HFF-Myc (cell line): ENCODE results near the gene RARRES2.

Source experiments
- DNase-seq: peaks from one replicate; pipeline ENCODE4 v3.0.0-alpha.2; 2011; ENCODE audit warnings: low read depth; ENCODE audit errors: extremely low read depth
- H3K4me3 ChIP-seq: replicated peaks from 2 replicates; pipeline ENCODE4 v1.5.1; 2011; ENCODE audit warnings: low read depth, mild to moderate bottlenecking, control low read depth, low read length
- CTCF ChIP-seq: IDR thresholded peaks from 2 replicates; pipeline ENCODE4 v1.5.1; 2012; ENCODE audit warnings: mild to moderate bottlenecking, low read depth, low read length, control low read depth; ENCODE audit errors: missing control alignments

Gene RARRES2

GRCh38 chr7:150376560-150376959, 35.1 kb upstream of the RARRES2 start:
- DNase-seq, result no peak
- TF ChIP-seq CTCF, result no peak
- H3K4me3 ChIP-seq, result no peak overlapping the region

DNA sequence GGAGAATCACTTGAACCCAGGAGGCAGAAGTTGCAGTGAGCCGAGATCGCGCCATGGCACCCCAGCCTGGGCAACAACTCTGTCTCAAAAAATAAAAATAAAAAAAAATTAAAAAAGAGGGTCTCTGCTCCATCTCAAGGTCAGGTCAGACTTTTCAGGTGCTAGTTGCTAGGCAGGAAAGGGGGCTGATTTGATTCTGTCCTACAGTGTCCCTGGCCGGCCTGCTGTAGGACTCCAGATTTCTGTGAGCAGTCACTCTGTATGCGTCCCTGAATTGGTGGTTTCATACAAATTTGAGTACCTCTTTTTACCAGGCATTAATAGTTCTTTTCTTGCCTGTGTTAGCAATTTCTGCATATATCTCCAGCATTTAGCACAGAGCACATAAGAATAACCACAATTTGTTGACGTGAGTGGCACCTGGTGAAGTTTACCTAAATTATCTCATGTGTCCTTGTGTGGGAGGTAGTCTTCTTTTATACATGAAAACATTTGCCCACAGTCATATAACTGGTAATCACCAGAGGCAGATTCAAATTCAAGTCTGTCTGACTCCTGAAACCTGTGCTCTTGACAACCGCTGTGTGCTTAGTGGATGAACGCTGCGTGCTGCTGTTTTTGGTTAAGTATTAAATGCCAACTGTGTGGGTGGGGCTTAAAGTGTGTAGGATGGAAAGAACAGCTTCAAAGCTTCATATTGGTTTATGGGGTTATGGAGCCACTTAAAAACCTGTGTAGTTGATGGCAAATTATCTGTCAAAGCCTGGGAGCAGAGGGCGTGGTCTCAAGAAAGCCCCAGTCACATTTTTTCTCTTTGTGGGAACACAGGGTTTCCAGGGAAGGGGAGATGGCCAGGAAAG, 34.5 kb upstream of the RARRES2 start:
- DNase-seq, result no peak
- no peak overlapping the region for H3K4me3 ChIP-seq
- TF ChIP-seq CTCF, result no peak

DNA sequence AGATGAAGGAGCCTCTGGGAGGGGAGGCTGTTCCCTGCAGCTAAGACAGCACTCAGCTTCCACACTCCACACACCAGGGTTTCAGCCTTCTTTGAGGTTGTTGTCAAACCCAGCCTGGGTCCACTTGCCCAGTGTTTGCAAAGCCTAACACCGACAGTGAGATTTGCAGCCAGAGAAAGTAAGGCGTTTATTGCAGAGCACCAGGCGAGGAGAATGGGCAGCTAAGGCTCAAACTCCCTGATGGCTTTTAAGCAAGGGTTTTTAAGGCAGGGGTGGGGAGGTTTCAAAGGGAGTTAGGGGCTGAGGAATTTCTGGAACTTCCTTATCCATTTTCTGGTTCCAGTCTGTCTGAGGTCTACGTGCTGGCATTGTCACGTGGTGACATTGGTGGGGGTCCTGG, 33.0 kb upstream of the RARRES2 start:
- DNase-seq, result no peak
- H3K4me3 ChIP-seq, result no peak overlapping the region
- no peak for TF ChIP-seq CTCF

DNA sequence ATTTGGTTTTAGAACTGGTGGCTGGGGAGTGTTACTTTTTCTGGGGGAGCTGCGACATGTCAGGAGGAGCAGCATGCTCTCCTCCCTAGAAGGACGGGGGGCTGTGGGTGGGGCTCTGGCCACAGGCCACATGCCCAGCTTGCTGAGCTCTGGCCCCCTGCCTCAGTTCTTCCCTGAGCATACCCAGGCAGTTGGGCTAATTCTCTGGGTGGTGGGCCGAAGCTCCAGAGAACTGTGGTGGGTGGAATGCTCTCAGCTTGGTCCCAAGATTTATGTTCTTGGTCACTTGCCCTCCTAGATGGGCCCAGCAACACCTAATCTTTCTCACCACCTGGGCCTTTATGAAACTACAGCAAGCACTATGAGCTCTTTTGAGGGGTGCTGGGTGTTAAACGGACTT, 32.6 kb upstream of the RARRES2 start:
- no peak for DNase-seq
- no peak for TF ChIP-seq CTCF
- no peak overlapping the region for H3K4me3 ChIP-seq

GRCh38 chr7:150373049-150373801, 31.8 kb upstream of the RARRES2 start:
- DNase-seq, result no peak

More at GRCh38 chr7:150373049-150373801, 31.8 kb upstream of the RARRES2 start:
- no peak for TF ChIP-seq CTCF
- no peak overlapping the region for H3K4me3 ChIP-seq
